GM04503 (cell line): ENCODE results near the gene GTF2E1.
A peak's percentile ranks its signal among the peaks of the same experiment; 100 is the strongest.
"Not testable (repeated sequence)": the region's sequence is repeated elsewhere in the genome, so short reads cannot be mapped to it uniquely, and the experiment has no call there.

Experiments used
- DNase-seq: peaks from one replicate; pipeline ENCODE4 v3.0.0-alpha.2; 2012; ENCODE audit warnings: low read depth

GTF2E1 gene

GRCh38 chr3:120742198-120742848, at the start of gene GTF2E1, which contains the start of gene RABL3:
GTF2E1 (plus strand) TSS chr3:120742744; CDS start chr3:120750553, 7,809 bp downstream.
RABL3 (minus strand) TSS chr3:120742516; CDS start chr3:120742507, 9 bp downstream.
- DNase-seq = peak; percentile 99

GRCh38 chr3:120693439-120694171, 48.9 kb upstream of the GTF2E1 start:
- DNase-seq = peak; percentile 32

- DNase-seq = no peak
Observed at GRCh38 chr3:120699333-120699732, 43.2 kb upstream of the GTF2E1 start.

GRCh38 chr3:120705884-120706582, 36.5 kb upstream of the GTF2E1 start:
- DNase-seq = peak; percentile 21

GRCh38 chr3:120706950-120707349, 35.6 kb upstream of the GTF2E1 start:
- DNase-seq = no peak

- no peak for DNase-seq
Observed at GRCh38 chr3:120708408-120708807, 34.1 kb upstream of the GTF2E1 start.

- DNase-seq = no peak
Observed at GRCh38 chr3:120710369-120710768, 32.2 kb upstream of the GTF2E1 start.

- no peak for DNase-seq
Observed at GRCh38 chr3:120713262-120713661, 29.3 kb upstream of the GTF2E1 start.

- DNase-seq = not testable (repeated sequence)
Observed at GRCh38 chr3:120719167-120719834, 23.2 kb upstream of the GTF2E1 start.

GRCh38 chr3:120726791-120727190, 15.8 kb upstream of the GTF2E1 start:
- DNase-seq = peak; percentile 21

GRCh38 chr3:120730576-120731542, 11.7 kb upstream of the GTF2E1 start:
- no peak for DNase-seq

- DNase-seq = not testable (repeated sequence)
Observed at GRCh38 chr3:120738006-120738405, 4.5 kb upstream of the GTF2E1 start.

GRCh38 chr3:120741320-120741719, 1.2 kb upstream of the GTF2E1 start:
- no peak for DNase-seq

GRCh38 chr3:120741837-120742197, 727 bp upstream of the GTF2E1 start:
- DNase-seq = no peak

GRCh38 chr3:120742849-120743365, 363 bp downstream of the GTF2E1 start:
- no peak for DNase-seq

- DNase-seq = peak; percentile 16
Observed at GRCh38 chr3:120743556-120744195, 1.1 kb downstream of the GTF2E1 start.

GRCh38 chr3:120745466-120745865, 2.9 kb downstream of the GTF2E1 start:
- DNase-seq = no peak

- no peak for DNase-seq
Observed at GRCh38 chr3:120749843-120750242, 7.3 kb downstream of the GTF2E1 start.

GRCh38 chr3:120752230-120752629, 9.7 kb downstream of the GTF2E1 start:
- no peak for DNase-seq

GRCh38 chr3:120752865-120753264, 10.3 kb downstream of the GTF2E1 start:
- DNase-seq = no peak
